AG10803 (cell line): Measurements from ENCODE around the gene LMBRD1.
"Not testable (repeated sequence)": the region's sequence is repeated elsewhere in the genome, so short reads cannot be mapped to it uniquely, and the experiment has no call there.

ENCODE experiments used
- DNase-seq: peaks from one replicate; pipeline ENCODE4 v3.0.0; 2010; ENCODE audit warnings: low read depth
- H3K4me3 ChIP-seq: 2 replicates; pipeline ENCODE4 v1.5.1; 2011; ENCODE audit warnings: mild to moderate bottlenecking, low read length, control low read depth
- TF ChIP-seq, protein P1 (sequence below): conservative IDR thresholded peaks from 2 replicates; pipeline ENCODE4 v1.5.1; 2011; ENCODE audit warnings: mild to moderate bottlenecking, low read length, control low read depth, inconsistent platforms

LMBRD1 gene

DNA sequence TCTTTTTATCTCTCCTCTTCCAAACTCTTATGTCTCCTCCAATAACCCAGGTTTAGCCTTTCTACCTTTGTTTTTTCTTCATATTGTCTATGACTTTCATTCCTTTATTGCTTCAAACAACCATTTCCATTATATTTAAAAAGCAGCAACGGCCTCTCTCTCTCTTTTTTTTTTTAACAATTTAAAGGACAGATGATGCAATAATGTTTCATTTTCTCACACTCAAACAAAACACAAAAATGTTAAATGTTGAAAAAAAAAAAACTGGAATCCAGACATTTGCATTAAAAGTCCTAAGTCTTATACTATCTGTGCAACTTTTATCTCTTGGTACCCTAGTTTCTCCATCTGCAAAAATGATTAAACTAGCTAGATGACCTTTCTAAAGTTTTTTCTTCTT lies 105.8 kb downstream of the LMBRD1 start:
- TF ChIP-seq, protein P1, sequence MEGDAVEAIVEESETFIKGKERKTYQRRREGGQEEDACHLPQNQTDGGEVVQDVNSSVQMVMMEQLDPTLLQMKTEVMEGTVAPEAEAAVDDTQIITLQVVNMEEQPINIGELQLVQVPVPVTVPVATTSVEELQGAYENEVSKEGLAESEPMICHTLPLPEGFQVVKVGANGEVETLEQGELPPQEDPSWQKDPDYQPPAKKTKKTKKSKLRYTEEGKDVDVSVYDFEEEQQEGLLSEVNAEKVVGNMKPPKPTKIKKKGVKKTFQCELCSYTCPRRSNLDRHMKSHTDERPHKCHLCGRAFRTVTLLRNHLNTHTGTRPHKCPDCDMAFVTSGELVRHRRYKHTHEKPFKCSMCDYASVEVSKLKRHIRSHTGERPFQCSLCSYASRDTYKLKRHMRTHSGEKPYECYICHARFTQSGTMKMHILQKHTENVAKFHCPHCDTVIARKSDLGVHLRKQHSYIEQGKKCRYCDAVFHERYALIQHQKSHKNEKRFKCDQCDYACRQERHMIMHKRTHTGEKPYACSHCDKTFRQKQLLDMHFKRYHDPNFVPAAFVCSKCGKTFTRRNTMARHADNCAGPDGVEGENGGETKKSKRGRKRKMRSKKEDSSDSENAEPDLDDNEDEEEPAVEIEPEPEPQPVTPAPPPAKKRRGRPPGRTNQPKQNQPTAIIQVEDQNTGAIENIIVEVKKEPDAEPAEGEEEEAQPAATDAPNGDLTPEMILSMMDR, result no peak
- DNase-seq, result no peak
- no peak overlapping the region for H3K4me3 ChIP-seq

DNA sequence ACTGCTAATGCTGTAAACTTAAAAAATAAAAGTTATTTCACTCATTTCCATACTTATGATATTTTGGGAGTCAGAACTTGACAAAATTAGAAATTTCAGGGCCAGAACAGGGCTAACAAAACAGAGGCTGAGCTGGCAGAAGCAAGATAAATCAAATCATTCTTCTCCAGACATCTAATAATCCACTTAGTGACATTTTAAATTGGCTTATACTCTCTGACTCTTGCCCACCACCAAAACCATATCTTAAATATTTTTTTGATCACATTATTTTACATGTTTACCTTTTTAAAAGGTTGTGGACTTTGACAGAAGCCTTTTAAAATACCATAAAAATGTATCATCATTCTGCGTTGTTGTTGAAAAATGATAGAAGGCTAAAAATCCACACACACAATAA lies 116.5 kb downstream of the LMBRD1 start:
- DNase-seq, result no peak
- no peak overlapping the region for H3K4me3 ChIP-seq
- TF ChIP-seq, protein P1, result no peak

DNA sequence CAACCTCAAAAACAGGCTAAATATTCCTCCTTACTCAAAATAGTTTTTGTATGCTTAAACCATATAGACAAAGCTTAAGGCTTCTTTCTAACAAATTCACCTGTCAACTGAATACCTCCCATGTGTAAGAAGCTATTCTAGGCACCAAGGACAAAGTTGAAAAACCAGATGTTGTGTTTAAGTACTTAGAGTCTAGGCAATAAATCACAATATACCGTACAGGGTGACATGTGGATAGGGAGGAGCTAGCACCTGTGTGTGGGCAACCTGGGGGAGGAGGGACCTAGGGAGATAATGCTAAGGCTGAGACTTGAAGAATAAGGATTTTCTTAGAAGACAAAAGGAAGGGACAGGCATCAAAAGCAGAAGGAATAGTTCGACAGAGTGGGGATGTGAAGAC lies 123.5 kb downstream of the LMBRD1 start:
- no peak overlapping the region for H3K4me3 ChIP-seq
- TF ChIP-seq, protein P1, result no peak
- no peak for DNase-seq

DNA sequence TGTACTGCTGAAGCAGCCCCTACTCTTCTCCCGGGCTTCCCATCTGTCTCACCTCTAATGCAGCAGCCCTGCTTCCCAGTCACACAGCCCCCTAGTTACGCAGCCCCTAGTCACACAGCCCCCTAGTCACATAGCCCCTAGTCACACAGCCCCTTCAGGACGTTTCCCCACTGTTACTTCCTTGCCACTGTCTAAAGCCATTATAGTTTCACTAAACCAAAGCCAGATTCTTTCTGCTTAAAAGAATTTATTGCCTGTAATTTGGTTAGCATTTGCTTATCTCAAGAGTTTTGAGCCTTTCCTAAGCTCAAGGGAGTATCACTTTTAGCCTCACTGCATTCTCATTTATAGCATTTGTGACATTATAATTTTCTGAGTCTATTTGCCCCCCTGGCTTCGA lies 127.9 kb downstream of the LMBRD1 start:
- TF ChIP-seq, protein P1, result no peak

DNA sequence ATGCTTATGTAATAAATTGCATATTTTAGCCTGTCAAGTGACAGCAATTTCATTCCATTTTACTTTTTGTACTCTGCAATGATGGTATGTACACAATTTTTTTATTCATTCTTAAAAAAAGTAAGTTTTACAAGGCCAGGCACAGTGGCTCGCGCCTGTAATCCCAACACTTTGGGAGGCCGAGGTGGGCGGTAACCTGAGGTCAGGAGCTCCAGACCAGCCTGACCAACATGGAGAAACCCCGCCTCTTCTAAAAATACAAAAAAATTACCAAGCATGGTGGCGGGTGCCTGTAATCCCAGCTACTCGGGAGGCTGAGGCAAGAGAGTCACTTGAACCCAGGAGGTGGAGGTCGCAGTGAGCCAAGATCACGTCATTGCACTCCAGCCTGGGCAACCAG lies 130.0 kb downstream of the LMBRD1 start:
- DNase-seq, result not testable (repeated sequence)

More for the DNA sequence above, 127.9 kb downstream of the LMBRD1 start:
- H3K4me3 ChIP-seq, result no peak overlapping the region
- DNase-seq, result no peak

DNA sequence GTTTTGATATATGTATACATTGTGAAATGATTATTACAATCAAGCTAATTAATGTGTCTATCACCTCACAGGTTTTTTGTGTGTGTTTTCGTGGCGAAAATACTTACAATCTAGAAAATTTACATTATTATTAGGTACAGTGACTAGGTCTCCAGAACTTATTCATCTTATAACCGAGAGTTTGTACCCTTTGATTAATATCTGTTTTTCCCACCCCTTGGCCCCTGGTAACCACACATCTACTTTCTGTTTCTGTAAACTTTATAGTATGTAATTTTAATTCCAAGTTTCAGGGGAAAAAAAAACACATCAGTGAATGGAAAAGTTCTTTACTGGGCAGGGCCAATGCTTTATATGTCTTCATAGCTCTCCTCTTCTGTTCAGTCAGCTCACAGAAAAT lies 131.4 kb downstream of the LMBRD1 start:
- no peak overlapping the region for H3K4me3 ChIP-seq
- TF ChIP-seq, protein P1, result no peak
- no peak for DNase-seq

More for the DNA sequence above, 130.0 kb downstream of the LMBRD1 start:
- not testable (repeated sequence) for H3K4me3 ChIP-seq

DNA sequence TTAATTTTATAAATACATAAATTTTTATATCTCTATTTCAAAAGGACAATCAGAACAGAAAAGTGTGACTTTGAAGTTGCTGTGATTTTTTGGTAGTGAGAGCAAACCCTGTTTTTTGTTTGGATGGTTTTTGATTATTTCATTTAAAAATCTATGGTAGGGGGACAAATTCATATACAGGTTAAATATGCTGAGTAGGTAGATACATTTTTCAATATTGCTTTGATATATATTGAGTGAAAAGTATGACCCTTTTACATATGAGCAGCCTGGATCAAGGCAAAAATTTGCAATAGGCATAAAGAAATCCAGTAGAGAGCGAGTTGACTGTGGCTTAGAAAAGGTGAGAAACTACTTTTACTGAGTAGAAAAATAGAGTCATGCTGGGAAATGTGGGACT lies 132.3 kb downstream of the LMBRD1 start:
- TF ChIP-seq, protein P1, result no peak
- H3K4me3 ChIP-seq, result no peak overlapping the region
- DNase-seq, result no peak

DNA sequence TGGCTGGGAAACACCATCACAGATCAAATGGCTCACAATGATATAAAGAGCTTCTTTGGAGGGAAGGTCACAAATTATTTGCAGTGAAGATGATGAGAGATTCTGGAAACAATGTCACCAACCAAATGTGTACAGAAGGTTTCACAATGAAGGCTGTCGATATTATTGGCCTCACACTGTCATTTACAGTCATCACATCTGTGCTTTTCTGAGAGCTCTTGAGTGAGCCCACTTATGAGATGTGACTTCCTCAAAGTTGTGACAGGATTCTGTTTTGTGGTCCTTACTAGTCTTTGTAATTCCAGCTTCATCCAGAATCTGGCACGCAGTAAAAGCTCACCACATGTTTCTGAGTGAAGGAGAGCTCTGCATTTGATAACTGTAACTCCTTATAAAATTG lies 133.6 kb downstream of the LMBRD1 start:
- TF ChIP-seq, protein P1, result no peak
- DNase-seq, result no peak
- H3K4me3 ChIP-seq, result no peak overlapping the region
